A549 treated with CpdA at 1 μM for 4 hours (cell line): Measurements from ENCODE around the gene SUSD5. TPM values are rescaled to one million over a fixed set of nuclear protein-coding genes. Genes with fewer than 3 reads are reported as not detected.

Experiments
- total RNA-seq: library from RNA; stranded (reverse); fragments of 200-300 nt; extraction: Qiagen RNA extraction; gene quantifications from 5 replicates; pipeline ENCODE4 v1.2.3, GENCODE V29; 2022; ENCODE audit warnings: low read depth

The SUSD5 gene
- 3.2 to 4.3 TPM (median 3.5 TPM) in 5 replicates for total RNA-seq

DNA sequence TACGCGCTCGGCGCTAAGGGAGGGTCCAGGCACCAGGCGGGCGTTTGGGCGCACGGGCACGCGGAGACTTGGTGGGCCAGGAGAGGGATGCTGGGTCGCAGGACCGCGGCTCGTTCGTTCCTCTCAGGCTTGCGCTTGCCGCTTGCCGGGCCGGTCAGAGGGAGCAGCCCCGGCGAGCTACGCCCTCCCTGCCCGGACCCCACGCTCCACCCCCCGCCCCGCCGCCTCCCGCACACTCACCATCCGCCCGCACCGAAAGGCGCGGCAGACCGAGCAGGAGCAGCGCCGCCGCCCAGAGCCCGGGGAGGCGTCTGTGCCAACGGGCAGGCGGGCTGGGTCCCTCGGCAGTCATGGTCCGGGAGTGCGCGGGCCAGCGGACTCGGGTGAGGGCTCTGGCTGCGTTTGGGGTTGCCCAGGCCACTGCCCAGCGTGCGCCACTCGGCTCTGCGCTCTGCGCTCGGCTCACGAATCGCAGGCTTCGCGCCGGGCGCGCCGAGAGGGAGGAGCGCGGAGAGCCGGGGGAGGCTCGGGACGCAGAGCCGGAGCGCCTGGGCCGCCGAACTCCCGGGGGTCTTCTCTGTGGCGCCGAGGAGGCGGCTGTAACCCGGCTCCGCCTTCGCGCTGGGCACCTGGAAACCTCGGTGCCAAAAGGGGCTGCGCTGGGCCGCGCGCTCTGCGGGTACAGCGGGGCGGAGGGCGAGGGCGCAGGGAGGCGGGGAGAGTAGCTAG is at the start of gene SUSD5:
Gene SUSD5 (minus strand): TSS at position 365 of the 729 bp plus-strand sequence. CDS start 13 bp downstream, at position 352.

DNA sequence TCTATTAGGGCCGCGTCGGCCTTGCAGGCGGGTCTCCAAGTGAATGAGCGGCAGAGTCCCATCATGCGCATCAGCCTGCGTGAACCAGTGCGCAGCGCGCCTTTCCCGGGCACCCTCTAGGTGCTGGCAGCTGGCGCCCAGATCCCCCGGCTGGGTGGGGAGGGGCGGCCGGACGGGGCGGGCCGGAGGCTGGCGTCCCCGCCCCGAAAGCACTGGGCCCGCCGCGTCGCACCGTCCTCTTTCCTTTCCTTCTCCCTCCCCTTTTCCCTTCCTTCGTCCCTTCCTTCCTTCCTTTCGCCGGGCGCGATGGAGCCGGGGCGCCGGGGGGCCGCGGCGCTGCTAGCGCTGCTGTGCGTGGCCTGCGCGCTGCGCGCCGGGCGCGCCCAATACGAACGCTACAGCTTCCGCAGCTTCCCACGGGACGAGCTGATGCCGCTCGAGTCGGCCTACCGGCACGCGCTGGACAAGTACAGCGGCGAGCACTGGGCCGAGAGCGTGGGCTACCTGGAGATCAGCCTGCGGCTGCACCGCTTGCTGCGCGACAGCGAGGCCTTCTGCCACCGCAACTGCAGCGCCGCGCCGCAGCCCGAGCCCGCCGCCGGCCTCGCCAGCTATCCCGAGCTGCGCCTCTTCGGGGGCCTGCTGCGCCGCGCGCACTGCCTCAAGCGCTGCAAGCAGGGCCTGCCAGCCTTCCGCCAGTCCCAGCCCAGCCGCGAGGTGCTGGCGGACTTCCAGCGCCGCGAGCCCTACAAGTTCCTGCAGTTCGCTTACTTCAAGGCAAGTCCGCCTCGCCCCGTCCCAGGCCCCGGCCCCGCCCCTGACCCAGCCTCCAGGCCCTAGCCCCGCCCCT is 104.6 kb downstream of the SUSD5 start, which contains the start of gene CRTAP:
Gene CRTAP (plus strand): TSS at position 243 of the 850 bp plus-strand sequence. CDS start 64 bp downstream, at position 307.

Other genes with a start within 250 kb of the SUSD5 start
- gene GLB1, start 121.7 kb downstream of the SUSD5 start, total RNA-seq, result 61.8 to 75.9 TPM (median 72.0 TPM) in 5 replicates
- gene TMPPE, start 121.7 kb downstream of the SUSD5 start, total RNA-seq, result 1.1 to 1.7 TPM (median 1.5 TPM) in 5 replicates
- 260 to 303 TPM (median 297 TPM) in 5 replicates for gene CRTAP, start 104.8 kb downstream of the SUSD5 start, total RNA-seq
- 6.0 to 8.5 TPM (median 7.2 TPM) in 5 replicates for gene FBXL2, start 58.6 kb upstream of the SUSD5 start, total RNA-seq
- gene UBP1, start 221.6 kb upstream of the SUSD5 start, total RNA-seq, result 53.0 to 67.9 TPM (median 56.0 TPM) in 5 replicates